H9 (cell line): ENCODE results near the gene NPC1L1. TPM values are rescaled to one million over a fixed set of nuclear protein-coding genes. Genes with fewer than 3 reads are reported as not detected.

Experiments used
- DNase-seq: peaks from one replicate; pipeline ENCODE4 v3.0.0-alpha.2; 2017
- H2AFZ ChIP-seq: one replicate; pipeline ENCODE4 v1.6.1; 2013; ENCODE audit warnings: mild to moderate bottlenecking, low read length, control low read depth, moderate library complexity
- H2AK5ac ChIP-seq: 2 replicates; pipeline ENCODE4 v1.6.1; 2013; ENCODE audit warnings: low read length, control low read depth, mixed read lengths; ENCODE audit not compliant: insufficient read length
- H2BK120ac ChIP-seq: one replicate; pipeline ENCODE4 v1.6.1; 2013; ENCODE audit warnings: low read depth, mild to moderate bottlenecking, low read length, control low read depth, inconsistent platforms; ENCODE audit not compliant: poor library complexity, severe bottlenecking
- H2BK12ac ChIP-seq: 2 replicates; pipeline ENCODE4 v1.6.1; 2013; ENCODE audit warnings: low read length, control low read depth, mixed read lengths, low read depth; ENCODE audit not compliant: insufficient read length
- H2BK15ac ChIP-seq: 2 replicates; pipeline ENCODE4 v1.6.1; 2013; ENCODE audit warnings: low read depth, low read length, control low read depth
- H2BK20ac ChIP-seq: one replicate; pipeline ENCODE4 v1.6.1; 2013; ENCODE audit warnings: low read depth, mild to moderate bottlenecking, low read length, control low read depth, inconsistent platforms; ENCODE audit not compliant: poor library complexity, severe bottlenecking
- H2BK5ac ChIP-seq: 2 replicates; pipeline ENCODE4 v1.6.1; 2013; ENCODE audit warnings: low read length, control low read depth, mixed read lengths; ENCODE audit not compliant: insufficient read length
- H3K14ac ChIP-seq: 2 replicates; pipeline ENCODE4 v1.6.1; 2013; ENCODE audit warnings: low read length, control low read depth; ENCODE audit not compliant: insufficient read depth
- H3K18ac ChIP-seq: 2 replicates; pipeline ENCODE4 v1.6.1; 2013; ENCODE audit warnings: low read depth, mild to moderate bottlenecking, mixed read lengths, low read length, control low read depth; ENCODE audit not compliant: insufficient read length
- H3K23ac ChIP-seq: 2 replicates; pipeline ENCODE4 v1.6.1; 2013; ENCODE audit warnings: low read length, control low read depth, mixed read lengths, low read depth; ENCODE audit not compliant: insufficient read length
- H3K23me2 ChIP-seq: 2 replicates; pipeline ENCODE4 v1.6.1; 2013; ENCODE audit warnings: low read depth, mild to moderate bottlenecking, mixed read lengths, low read length, control low read depth; ENCODE audit not compliant: insufficient read length, poor library complexity, severe bottlenecking
- H3K27ac ChIP-seq: 2 replicates; pipeline ENCODE4 v1.5.1; 2013; ENCODE audit warnings: low read length, control low read depth, mixed read lengths, low read depth; ENCODE audit not compliant: insufficient read length
- H3K27me3 ChIP-seq: 2 replicates; pipeline ENCODE4 v1.6.1; 2013; ENCODE audit warnings: low read length, control low read depth, inconsistent platforms; ENCODE audit not compliant: insufficient read depth
- H3K4ac ChIP-seq: 2 replicates; pipeline ENCODE4 v1.6.1; 2013; ENCODE audit warnings: low read depth, mild to moderate bottlenecking, control low read depth, inconsistent platforms, low read length, moderate library complexity
- H3K4me1 ChIP-seq: 2 replicates; pipeline ENCODE4 v1.6.1; 2013; ENCODE audit warnings: low read length, control low read depth, inconsistent platforms; ENCODE audit not compliant: insufficient read depth
- H3K4me2 ChIP-seq: 2 replicates; pipeline ENCODE4 v1.6.1; 2013; ENCODE audit warnings: low read length, control low read depth, mixed read lengths; ENCODE audit not compliant: insufficient read length, insufficient read depth
- H3K56ac ChIP-seq: 2 replicates; pipeline ENCODE4 v1.6.1; 2013; ENCODE audit warnings: low read depth, mild to moderate bottlenecking, mixed read lengths, low read length, control low read depth; ENCODE audit not compliant: insufficient read length
- H3K79me1 ChIP-seq: 2 replicates; pipeline ENCODE4 v1.6.1; 2013; ENCODE audit warnings: low read depth, mild to moderate bottlenecking, moderate library complexity, low read length, control low read depth, inconsistent platforms; ENCODE audit not compliant: insufficient read depth, poor library complexity, severe bottlenecking
- H3K79me2 ChIP-seq: 2 replicates; pipeline ENCODE4 v1.6.1; 2013; ENCODE audit warnings: low read length, control low read depth, inconsistent platforms; ENCODE audit not compliant: insufficient read depth
- H3K9ac ChIP-seq: 2 replicates; pipeline ENCODE4 v1.6.1; 2013; ENCODE audit warnings: low read length, control low read depth, mixed read lengths; ENCODE audit not compliant: insufficient read length; ENCODE audit errors: extremely low read depth
- H3K9me3 ChIP-seq: one replicate; pipeline ENCODE4 v1.6.1; 2013; ENCODE audit warnings: low read depth, low read length, inconsistent platforms; ENCODE audit not compliant: control insufficient read depth
- H3T11ph ChIP-seq: one replicate; pipeline ENCODE4 v1.6.1; 2013; ENCODE audit warnings: mild to moderate bottlenecking, low read length, control low read depth, inconsistent platforms
- H4K20me1 ChIP-seq: one replicate; pipeline ENCODE4 v1.6.1; 2013; ENCODE audit not compliant: control insufficient read depth, insufficient read length, insufficient read depth
- H4K5ac ChIP-seq: 2 replicates; pipeline ENCODE4 v1.6.1; 2013; ENCODE audit warnings: low read depth, mild to moderate bottlenecking, mixed read lengths, low read length, control low read depth; ENCODE audit not compliant: insufficient read length
- H4K8ac ChIP-seq: replicated peaks from 2 replicates; pipeline ENCODE4 v1.6.1; 2013; ENCODE audit warnings: low read length, control low read depth, mixed read lengths, low read depth; ENCODE audit not compliant: insufficient read length
- H4K91ac ChIP-seq: 2 replicates; pipeline ENCODE4 v1.6.1; 2013; ENCODE audit warnings: low read depth, mild to moderate bottlenecking, moderate library complexity, mixed read lengths, low read length, control low read depth; ENCODE audit not compliant: insufficient read length
- H3K27ac Mint-ChIP-seq, 3 experiments: 2 replicates in 2 of 3; 3 replicates in 1 of 3; pipeline ENCODE4 v1.8.0; 2020 to 2021; ENCODE audit warnings: mixed read lengths in 3 of 3, mild to moderate bottlenecking in 1 of 3, moderate library complexity in 1 of 3
- H3K27me3 Mint-ChIP-seq: 2 replicates; pipeline ENCODE4 v1.8.0; 2021; ENCODE audit warnings: low read depth, mild to moderate bottlenecking, moderate library complexity, mixed read lengths
- H3K36me3 Mint-ChIP-seq, 3 experiments: 2 replicates in 2 of 3; 3 replicates in 1 of 3; pipeline ENCODE4 v1.8.0; 2020 to 2021; ENCODE audit warnings: low read depth in 3 of 3, mixed read lengths in 3 of 3; ENCODE audit not compliant: insufficient read depth in 1 of 3
- H3K4me1 Mint-ChIP-seq, 2 experiments: 2 replicates each; pipeline ENCODE4 v1.8.0; 2020; ENCODE audit warnings: mixed read lengths in 2 of 2
- H3K4me3 Mint-ChIP-seq, 2 experiments: 2 replicates in 1 of 2; 3 replicates in 1 of 2; pipeline ENCODE4 v1.8.0; 2020 to 2021; ENCODE audit warnings: mild to moderate bottlenecking in 2 of 2, mixed read lengths in 2 of 2, moderate library complexity in 1 of 2
- H3K9me3 Mint-ChIP-seq, 2 experiments: 2 replicates in 1 of 2; 3 replicates in 1 of 2; pipeline ENCODE4 v1.8.0; 2020; ENCODE audit warnings: mild to moderate bottlenecking in 2 of 2, mixed read lengths in 2 of 2, moderate library complexity in 1 of 2
- CTCF ChIP-seq: fragments of 200-600 bp; sonication (generic); conservative IDR thresholded peaks from 3 replicates; pipeline ENCODE4 v1.8.0; 2021; ENCODE audit warnings: antibody characterized with exemption, mild to moderate bottlenecking
- WGBS: extraction: QIAGEN DNeasy Blood & Tissue Kit; methylation state at CpG from one replicate; pipeline ENCODE4 v1.1.7; 2013; ENCODE audit warnings: missing lambda C conversion rate, low lambda C conversion rate, mixed read lengths; ENCODE audit not compliant: insufficient read length; ENCODE audit errors: extremely low coverage; 5-methylcytosine and 5-hydroxymethylcytosine counted together
- total RNA-seq: library from RNA; stranded (reverse); gene quantifications from 2 replicates; pipeline ENCODE4 v1.2.1, GENCODE V29; 2021

Gene NPC1L1
- total RNA-seq, 1 experiment from 2014 or later, result 0.11 TPM

DNA sequence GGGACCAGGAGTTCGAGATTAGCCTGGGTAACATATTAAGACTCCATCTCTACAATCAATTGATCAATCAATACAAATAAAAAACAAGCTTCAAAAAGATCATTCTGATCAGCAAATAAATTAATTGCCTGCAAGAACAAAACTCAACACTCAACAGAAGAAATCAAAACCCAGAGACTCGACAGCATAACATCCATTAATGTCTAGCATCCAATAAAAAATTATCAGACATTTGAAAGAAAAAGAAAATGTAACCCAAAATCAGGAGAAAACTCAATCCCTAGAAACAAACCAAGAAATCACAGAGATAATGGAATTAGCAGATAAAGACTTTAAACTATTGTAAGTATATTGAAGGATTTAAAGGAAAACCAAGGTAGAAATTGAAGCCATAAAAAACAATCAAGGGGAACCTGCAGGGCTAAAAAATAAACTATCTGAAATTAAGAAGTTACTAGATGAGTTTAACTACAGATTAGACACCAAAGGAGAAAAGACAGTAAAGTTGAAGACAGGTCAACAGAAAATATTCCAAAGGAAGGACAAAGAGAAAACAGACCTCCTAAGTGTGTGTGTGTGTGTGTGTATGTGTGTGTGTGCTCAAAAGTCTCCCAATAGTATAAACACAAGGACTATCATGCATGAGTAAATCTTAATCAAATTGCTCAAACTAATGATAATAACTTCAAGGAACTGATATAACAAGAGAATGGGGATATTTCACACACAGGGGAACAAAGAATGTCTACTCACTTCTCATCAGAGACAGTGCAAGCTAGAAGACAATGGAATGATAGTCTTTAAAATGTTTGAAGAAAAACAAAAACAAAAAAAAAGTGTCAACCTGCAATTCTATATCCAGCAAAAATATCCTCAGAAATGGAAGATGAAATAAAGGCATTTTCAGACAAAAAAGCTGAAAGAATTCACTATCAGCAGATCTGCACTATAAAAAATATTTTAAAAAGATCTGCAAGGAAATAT is 58.3 kb downstream of the NPC1L1 start:
- no peak overlapping the region for H3K23ac ChIP-seq
- no peak overlapping the region for H4K8ac ChIP-seq
- no peak for TF ChIP-seq CTCF

More for the DNA sequence above, 58.3 kb downstream of the NPC1L1 start:
- Mint-ChIP-seq H3K36me3 (peaks cover 35 to 65% (median 52%) of the 10 kb centered on the region in 3 experiments), H3K9me3 (no peaks in the 10 kb centered on the region), H3K4me3 (no peak overlapping the region), H3K27me3 (no peaks in the 10 kb centered on the region), H3K27ac (no peak overlapping the region), H3K4me1 (peaks cover 0 to 4% of the 10 kb centered on the region in 2 experiments; a peak in 1 of 4 replicates)
- Histone ChIP-seq H3K4me1 (no peaks in the 10 kb centered on the region), H3K4ac (no peak overlapping the region), H3K4me2 (no peak overlapping the region), H3K27ac (no peak overlapping the region), H2BK5ac (no peak overlapping the region), H3K9ac (no peak overlapping the region), H2BK120ac (no peak overlapping the region), H4K91ac (no peak overlapping the region), H4K5ac (no peak overlapping the region), H3K14ac (no peak overlapping the region), H2AK5ac (no peak overlapping the region), H3K27me3 (no peaks in the 10 kb centered on the region), H3K23me2 (no peaks in the 10 kb centered on the region), H2BK20ac (no peak overlapping the region), H2AFZ (no peak overlapping the region), H2BK15ac (no peak overlapping the region), H3K9me3 (no peaks in the 10 kb centered on the region), H2BK12ac (no peak overlapping the region), H3K18ac (no peak overlapping the region), H3K79me1 (peaks cover 7% of the 10 kb centered on the region), H3K79me2 (peaks cover 9% of the 10 kb centered on the region; the same call in 1 of the 2 replicates), H3T11ph (no peak overlapping the region), H4K20me1 (no peaks in the 10 kb centered on the region), H3K56ac (no peak overlapping the region)
- no CpG with 5 or more reads among the region's 2 CpGs for WGBS
- DNase-seq, result no peak
